ENCODE measurements around the gene CKAP5.
A peak's percentile ranks its signal among the peaks of the same experiment; 100 is the strongest.

Gene CKAP5

GRCh38 chr11:46845740-46846509, at the start of gene CKAP5:
CKAP5 (minus strand) TSS chr11:46846280; CDS start chr11:46821231, 25,049 bp downstream.
- peak; percentile 98 for ATAC-seq
- TF ChIP-seq, protein P1, sequence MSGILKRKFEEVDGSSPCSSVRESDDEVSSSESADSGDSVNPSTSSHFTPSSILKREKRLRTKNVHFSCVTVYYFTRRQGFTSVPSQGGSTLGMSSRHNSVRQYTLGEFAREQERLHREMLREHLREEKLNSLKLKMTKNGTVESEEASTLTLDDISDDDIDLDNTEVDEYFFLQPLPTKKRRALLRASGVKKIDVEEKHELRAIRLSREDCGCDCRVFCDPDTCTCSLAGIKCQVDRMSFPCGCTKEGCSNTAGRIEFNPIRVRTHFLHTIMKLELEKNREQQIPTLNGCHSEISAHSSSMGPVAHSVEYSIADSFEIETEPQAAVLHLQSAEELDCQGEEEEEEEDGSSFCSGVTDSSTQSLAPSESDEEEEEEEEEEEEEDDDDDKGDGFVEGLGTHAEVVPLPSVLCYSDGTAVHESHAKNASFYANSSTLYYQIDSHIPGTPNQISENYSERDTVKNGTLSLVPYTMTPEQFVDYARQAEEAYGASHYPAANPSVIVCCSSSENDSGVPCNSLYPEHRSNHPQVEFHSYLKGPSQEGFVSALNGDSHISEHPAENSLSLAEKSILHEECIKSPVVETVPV (CRISPR knock-in tag; IDR thresholded peaks at IDR 0.05): no peak
- peak; percentile 25; the same call in 1 of the 2 replicates for TF ChIP-seq TSHZ2 (CRISPR knock-in tag; IDR thresholded peaks at IDR 0.05)

DNA sequence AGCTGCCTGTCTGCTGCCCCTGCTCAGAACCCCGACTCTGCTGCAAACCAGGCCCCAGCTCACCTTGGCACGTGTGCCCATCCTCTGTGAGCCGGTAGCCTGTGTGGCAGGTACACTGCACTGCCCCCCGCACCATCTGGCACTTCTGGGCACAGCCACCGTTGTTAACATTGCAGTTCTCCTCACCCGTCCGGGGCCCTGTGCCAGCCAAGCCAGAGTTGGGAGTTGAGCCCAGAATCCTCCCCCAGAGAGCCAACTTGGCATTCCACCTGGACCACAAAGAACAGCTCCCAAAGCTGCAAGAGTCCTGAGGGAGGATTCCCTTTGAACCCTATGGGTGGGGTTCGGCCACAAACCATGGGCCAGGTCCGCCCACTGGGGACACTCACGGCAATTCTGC, 49.7 kb upstream of the CKAP5 start:
- ATAC-seq: peak; percentile 15; the same call in 2 of the 3 replicates
- TF ChIP-seq BACH2 (CRISPR knock-in tag; IDR thresholded peaks at IDR 0.05; ENCODE audit: borderline replicate concordance) (no peak), SNAI2 (CRISPR knock-in tag; IDR thresholded peaks at IDR 0.05) (no peak), ZNF565 (CRISPR knock-in tag; conservative IDR thresholded peaks at IDR 0.05; ENCODE audit: low read depth) (no peak)

DNA sequence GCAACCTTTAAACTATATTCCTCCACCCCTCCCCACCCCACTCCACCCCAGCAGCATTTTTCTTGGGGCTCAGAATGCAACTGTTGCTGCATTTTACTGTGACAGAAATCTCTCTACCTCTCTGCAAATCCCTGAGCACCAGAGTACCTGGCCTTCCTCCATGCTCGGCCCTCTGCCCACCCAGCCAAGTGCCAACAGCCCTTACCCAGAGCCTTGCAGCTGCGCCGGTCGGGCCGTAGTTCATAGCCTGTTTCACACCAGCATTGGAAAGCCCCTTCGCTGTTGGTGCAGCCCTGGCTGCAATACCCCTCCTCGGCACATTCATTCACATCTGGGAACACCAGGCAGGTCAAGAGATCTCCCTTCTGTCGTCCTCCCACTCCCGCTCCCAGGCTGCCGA, 48.9 kb upstream of the CKAP5 start:
- TF ChIP-seq OSR1 (CRISPR knock-in tag; IDR thresholded peaks at IDR 0.05) (no peak), ZNF565 (CRISPR knock-in tag; conservative IDR thresholded peaks at IDR 0.05; ENCODE audit: low read depth) (no peak), TSHZ2 (CRISPR knock-in tag; IDR thresholded peaks at IDR 0.05) (no peak), SNAI2 (CRISPR knock-in tag; IDR thresholded peaks at IDR 0.05) (no peak), GLIS3 (CRISPR knock-in tag; IDR thresholded peaks at IDR 0.05) (no peak), RARB (CRISPR knock-in tag; IDR thresholded peaks at IDR 0.05) (no peak), PPARA (CRISPR knock-in tag; IDR thresholded peaks at IDR 0.05; ENCODE audit: borderline replicate concordance) (no peak), ESRRG (CRISPR knock-in tag; IDR thresholded peaks at IDR 0.05) (no peak), ZFP30 (CRISPR knock-in tag; IDR thresholded peaks at IDR 0.05) (no peak), ZNF70 (CRISPR knock-in tag; IDR thresholded peaks at IDR 0.05) (no peak), ZFP3 (CRISPR knock-in tag; IDR thresholded peaks at IDR 0.05) (no peak), ARNTL (CRISPR knock-in tag; IDR thresholded peaks at IDR 0.05; ENCODE audit: borderline replicate concordance, low read depth) (no peak), BACH2 (CRISPR knock-in tag; IDR thresholded peaks at IDR 0.05; ENCODE audit: borderline replicate concordance) (no peak)
- TF ChIP-seq, protein P2, sequence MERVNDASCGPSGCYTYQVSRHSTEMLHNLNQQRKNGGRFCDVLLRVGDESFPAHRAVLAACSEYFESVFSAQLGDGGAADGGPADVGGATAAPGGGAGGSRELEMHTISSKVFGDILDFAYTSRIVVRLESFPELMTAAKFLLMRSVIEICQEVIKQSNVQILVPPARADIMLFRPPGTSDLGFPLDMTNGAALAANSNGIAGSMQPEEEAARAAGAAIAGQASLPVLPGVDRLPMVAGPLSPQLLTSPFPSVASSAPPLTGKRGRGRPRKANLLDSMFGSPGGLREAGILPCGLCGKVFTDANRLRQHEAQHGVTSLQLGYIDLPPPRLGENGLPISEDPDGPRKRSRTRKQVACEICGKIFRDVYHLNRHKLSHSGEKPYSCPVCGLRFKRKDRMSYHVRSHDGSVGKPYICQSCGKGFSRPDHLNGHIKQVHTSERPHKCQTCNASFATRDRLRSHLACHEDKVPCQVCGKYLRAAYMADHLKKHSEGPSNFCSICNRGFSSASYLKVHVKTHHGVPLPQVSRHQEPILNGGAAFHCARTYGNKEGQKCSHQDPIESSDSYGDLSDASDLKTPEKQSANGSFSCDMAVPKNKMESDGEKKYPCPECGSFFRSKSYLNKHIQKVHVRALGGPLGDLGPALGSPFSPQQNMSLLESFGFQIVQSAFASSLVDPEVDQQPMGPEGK (CRISPR knock-in tag; IDR thresholded peaks at IDR 0.05; ENCODE audit: borderline replicate concordance): no peak
- TF ChIP-seq, protein P3, sequence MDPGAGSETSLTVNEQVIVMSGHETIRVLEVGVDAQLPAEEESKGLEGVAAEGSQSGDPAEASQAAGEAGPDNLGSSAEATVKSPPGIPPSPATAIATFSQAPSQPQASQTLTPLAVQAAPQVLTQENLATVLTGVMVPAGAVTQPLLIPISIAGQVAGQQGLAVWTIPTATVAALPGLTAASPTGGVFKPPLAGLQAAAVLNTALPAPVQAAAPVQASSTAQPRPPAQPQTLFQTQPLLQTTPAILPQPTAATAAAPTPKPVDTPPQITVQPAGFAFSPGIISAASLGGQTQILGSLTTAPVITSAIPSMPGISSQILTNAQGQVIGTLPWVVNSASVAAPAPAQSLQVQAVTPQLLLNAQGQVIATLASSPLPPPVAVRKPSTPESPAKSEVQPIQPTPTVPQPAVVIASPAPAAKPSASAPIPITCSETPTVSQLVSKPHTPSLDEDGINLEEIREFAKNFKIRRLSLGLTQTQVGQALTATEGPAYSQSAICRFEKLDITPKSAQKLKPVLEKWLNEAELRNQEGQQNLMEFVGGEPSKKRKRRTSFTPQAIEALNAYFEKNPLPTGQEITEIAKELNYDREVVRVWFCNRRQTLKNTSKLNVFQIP (CRISPR knock-in tag; IDR thresholded peaks at IDR 0.05; ENCODE audit: borderline replicate concordance, low read depth): no peak
- TF ChIP-seq, protein P1 (CRISPR knock-in tag; IDR thresholded peaks at IDR 0.05): no peak
- ATAC-seq: no peak
